Iris pigment epithelial cell (primary cell): Measurements from ENCODE around the gene GLI1.
A peak's percentile ranks its signal among the peaks of the same experiment; 100 is the strongest.

Source experiments
- DNase-seq: peaks from one replicate; pipeline ENCODE4 v3.0.0-alpha.2; 2011; ENCODE audit warnings: low read depth

GLI1 gene

DNA sequence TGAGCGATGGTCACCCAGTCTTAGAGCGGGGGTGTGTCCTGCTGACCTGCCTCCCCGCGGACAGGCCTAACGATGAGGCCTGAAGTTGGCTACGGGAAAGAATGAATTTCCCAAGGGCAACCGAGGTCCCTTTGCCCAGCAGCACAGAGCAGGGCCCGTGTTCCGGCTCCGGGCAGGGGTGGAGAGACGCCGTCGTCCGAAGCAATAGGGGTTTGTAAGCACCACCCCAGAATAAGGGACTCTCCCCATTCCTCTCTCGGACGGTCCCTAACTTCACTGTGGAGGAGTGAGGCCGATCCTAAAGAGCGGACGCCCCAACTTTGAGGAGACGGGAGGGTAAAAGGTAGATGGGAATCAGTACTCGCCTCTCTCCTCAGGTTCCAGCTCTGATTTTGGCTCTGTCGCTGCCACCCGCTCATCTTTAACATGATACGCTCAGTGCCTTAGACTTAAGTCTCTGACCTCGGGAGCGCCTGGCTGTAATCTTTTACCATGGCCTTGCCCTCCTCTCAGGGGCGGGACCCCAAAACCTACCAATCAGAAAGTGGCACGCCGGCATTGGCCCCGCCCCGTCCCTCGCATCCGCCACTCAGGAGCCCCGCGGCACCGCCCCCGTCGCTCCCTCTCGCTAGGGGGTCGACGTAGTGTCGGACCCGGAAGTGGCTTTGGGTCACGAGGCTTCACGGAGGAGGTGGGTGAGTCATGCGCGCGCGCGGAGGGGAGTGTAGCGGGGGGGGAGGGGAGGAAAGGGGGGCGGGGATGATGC, 60.7 kb downstream of the GLI1 start, which contains the start of gene DDIT3:
Gene DDIT3 (minus strand): TSS at position 462 of the 766 bp plus-strand sequence. CDS start 3,108 bp downstream, outside the sequence.
- DNase-seq = peak; percentile 98

DNA sequence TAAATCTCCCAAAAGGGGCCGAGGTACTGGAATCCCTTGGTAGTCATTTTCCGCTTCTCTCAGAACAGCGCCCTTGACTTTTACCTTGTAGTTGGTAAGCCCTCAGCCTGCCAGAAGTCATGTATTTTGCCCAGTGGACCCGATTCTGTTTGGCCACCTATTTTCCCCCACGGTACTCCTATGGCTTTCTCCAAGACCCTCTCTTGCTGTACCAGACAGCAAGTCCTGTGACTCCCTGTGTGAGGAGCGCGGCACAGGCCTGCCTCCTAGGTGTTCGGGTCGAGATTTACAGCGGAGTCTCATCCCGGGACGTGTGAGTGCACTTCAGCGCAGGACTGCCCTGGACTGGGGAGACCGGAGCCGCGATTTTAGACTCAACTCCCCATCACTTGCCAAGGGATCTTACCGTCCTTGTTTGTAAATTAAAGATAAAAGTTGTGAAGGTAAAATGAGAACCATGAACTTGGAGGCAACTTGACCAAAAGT, 62.0 kb downstream of the GLI1 start:
- peak; percentile 70 for DNase-seq
